ENCODE results near the gene CRIP3. TPM values are rescaled to one million over a fixed set of nuclear protein-coding genes. Genes with fewer than 3 reads are reported as not detected.

Gene CRIP3
- total RNA-seq, 2 donors from 2014 or later: 13.4 to 19.3 TPM

DNA sequence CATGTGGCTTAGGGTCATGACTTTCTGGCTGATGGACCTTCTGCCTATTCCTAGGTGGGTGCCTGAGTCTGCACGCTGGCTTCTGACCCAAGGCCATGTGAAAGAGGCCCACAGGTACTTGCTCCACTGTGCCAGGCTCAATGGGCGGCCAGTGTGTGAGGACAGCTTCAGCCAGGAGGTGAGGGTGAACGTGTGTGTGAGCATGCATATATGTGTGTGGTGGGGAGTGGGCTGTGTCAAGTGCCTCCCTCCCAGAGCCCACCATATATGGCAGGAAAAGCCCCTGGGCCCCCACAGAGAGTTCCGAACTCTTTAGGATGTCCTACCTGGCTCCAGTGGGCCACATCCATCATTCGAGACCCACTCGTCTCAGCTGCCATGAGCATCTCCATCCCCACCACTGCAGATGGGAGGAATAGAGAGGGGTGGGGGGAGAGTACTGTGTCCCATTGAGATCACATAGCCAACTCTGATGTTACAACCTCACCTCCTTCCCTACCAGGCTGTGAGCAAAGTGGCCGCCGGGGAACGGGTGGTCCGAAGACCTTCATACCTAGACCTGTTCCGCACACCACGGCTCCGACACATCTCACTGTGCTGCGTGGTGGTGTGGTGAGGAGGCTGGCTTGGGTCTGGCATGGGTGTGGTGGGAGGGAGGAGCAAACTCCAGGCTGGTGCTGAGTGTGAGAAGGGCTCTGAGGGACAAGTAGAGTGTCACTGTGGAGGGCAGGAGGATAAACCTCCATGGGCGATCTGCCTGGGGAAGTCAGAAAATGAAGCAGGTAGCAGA is 7.3 kb downstream of the CRIP3 start:
- H3K4me3 ChIP-seq (ENCODE audit: low read length): no peak overlapping the region
- H3K4me1 ChIP-seq (ENCODE audit: control insufficient read depth, insufficient read depth, low read length): peaks cover 3% of the 10 kb centered on the region
- H3K4me1 Mint-ChIP-seq: peaks cover 3% of the 10 kb centered on the region
- H3K27ac Mint-ChIP-seq: no peak overlapping the region
- no peaks in the 10 kb centered on the region for H3K9me3 ChIP-seq (ENCODE audit: control insufficient read depth, low read length)
- whole genome bisulfite sequencing, 2 experiments (ENCODE audit: insufficient coverage in 1 of 2, insufficient read length in 1 of 2): 91 to 93% methylated on average over 2 to 14 of the region's 15 CpGs
- H3K27ac ChIP-seq (ENCODE audit: low read depth, low read length): no peak overlapping the region
- no peak overlapping the region for H3K9ac ChIP-seq (ENCODE audit: extremely low read depth, low read length, poor library complexity, severe bottlenecking)
- DNase-seq: no peak
- no peaks in the 10 kb centered on the region for H3K36me3 Mint-ChIP-seq (ENCODE audit: low read depth)
- TF ChIP-seq, protein P1, sequence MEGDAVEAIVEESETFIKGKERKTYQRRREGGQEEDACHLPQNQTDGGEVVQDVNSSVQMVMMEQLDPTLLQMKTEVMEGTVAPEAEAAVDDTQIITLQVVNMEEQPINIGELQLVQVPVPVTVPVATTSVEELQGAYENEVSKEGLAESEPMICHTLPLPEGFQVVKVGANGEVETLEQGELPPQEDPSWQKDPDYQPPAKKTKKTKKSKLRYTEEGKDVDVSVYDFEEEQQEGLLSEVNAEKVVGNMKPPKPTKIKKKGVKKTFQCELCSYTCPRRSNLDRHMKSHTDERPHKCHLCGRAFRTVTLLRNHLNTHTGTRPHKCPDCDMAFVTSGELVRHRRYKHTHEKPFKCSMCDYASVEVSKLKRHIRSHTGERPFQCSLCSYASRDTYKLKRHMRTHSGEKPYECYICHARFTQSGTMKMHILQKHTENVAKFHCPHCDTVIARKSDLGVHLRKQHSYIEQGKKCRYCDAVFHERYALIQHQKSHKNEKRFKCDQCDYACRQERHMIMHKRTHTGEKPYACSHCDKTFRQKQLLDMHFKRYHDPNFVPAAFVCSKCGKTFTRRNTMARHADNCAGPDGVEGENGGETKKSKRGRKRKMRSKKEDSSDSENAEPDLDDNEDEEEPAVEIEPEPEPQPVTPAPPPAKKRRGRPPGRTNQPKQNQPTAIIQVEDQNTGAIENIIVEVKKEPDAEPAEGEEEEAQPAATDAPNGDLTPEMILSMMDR (conservative IDR thresholded peaks at IDR 0.05): no peak
- H3K27me3 ChIP-seq (ENCODE audit: control insufficient read depth, insufficient read depth, low read length, poor library complexity, severe bottlenecking): no peaks in the 10 kb centered on the region
- no peaks in the 10 kb centered on the region for H3K9me3 Mint-ChIP-seq
- peaks cover 8% of the 10 kb centered on the region for H3K27me3 Mint-ChIP-seq (ENCODE audit: insufficient read depth)
- H3K36me3 ChIP-seq (ENCODE audit: control insufficient read depth, insufficient read depth, low read length): no peaks in the 10 kb centered on the region
- H3K4me3 Mint-ChIP-seq: no peak overlapping the region

- H3K27me3 Mint-ChIP-seq (ENCODE audit: insufficient read depth): peaks cover 8% of the 10 kb centered on the region
- H3K27ac ChIP-seq (ENCODE audit: low read depth, low read length): no peak overlapping the region
- H3K9me3 ChIP-seq (ENCODE audit: control insufficient read depth, low read length): no peaks in the 10 kb centered on the region
- peaks cover 3% of the 10 kb centered on the region for H3K4me1 Mint-ChIP-seq
- H3K9me3 Mint-ChIP-seq: no peaks in the 10 kb centered on the region
- H3K9ac ChIP-seq (ENCODE audit: extremely low read depth, low read length, poor library complexity, severe bottlenecking): no peak overlapping the region
- H3K36me3 Mint-ChIP-seq (ENCODE audit: low read depth): no peaks in the 10 kb centered on the region
- no peaks in the 10 kb centered on the region for H3K36me3 ChIP-seq (ENCODE audit: control insufficient read depth, insufficient read depth, low read length)
- TF ChIP-seq, protein P1 (conservative IDR thresholded peaks at IDR 0.05): no peak
- H3K4me3 ChIP-seq (ENCODE audit: low read length): no peak overlapping the region
- no peak for DNase-seq
- peaks cover 3% of the 10 kb centered on the region for H3K4me1 ChIP-seq (ENCODE audit: control insufficient read depth, insufficient read depth, low read length)
- no peak overlapping the region for H3K4me3 Mint-ChIP-seq
- no peaks in the 10 kb centered on the region for H3K27me3 ChIP-seq (ENCODE audit: control insufficient read depth, insufficient read depth, low read length, poor library complexity, severe bottlenecking)
- no peak overlapping the region for H3K27ac Mint-ChIP-seq
- WGBS, 2 experiments (ENCODE audit: insufficient coverage in 1 of 2, insufficient read length in 1 of 2): 92 to 98% methylated on average over 8 to 18 of the region's 18 CpGs
These were observed 9.0 kb downstream of the CRIP3 start for GRCh38 chr6:43299338-43300293.

DNA sequence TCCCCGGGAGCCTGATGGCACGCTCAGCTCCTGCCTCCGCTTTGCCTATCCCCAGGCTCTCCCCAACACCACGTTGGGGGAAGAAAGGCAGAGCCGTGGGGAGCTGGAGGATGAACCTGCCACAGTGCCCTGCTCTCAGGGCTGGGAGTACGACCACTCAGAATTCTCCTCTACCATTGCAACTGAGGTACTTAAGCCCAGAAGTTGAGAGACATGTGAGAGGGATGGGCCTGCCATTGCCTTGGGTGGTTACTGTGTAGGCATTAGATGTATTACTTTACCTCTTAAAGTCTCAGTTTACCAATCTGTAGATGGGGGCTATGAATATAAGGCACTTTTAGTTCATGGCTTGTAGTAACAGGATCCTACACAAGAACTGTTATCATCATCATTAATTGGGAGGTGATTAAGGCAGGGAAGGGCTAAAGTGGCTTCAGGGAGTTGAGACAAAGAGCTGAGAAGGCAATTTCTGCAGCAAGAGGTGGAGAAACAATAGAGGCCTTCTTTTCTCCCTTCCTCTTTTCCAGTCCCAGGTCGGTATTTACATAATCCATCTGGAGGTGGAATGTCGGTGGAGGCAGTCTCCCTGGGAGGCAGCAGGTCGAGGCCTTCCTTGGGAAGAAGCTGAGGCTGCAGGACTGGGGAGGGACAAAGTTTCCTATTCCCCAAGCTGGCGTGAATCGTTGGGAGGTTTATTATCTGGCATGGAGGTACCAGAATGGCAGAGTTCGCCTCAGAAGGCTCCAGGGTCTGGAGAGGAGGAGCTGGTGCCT is 9.9 kb downstream of the CRIP3 start:
- H3K27me3 Mint-ChIP-seq (ENCODE audit: insufficient read depth): peaks cover 8% of the 10 kb centered on the region
- Histone ChIP-seq H3K27ac (ENCODE audit: low read depth, low read length) (no peak overlapping the region), H3K27me3 (ENCODE audit: control insufficient read depth, insufficient read depth, low read length, poor library complexity, severe bottlenecking) (no peaks in the 10 kb centered on the region), H3K9me3 (ENCODE audit: control insufficient read depth, low read length) (no peaks in the 10 kb centered on the region), H3K36me3 (ENCODE audit: control insufficient read depth, insufficient read depth, low read length) (no peaks in the 10 kb centered on the region), H3K4me1 (ENCODE audit: control insufficient read depth, insufficient read depth, low read length) (peaks cover 3% of the 10 kb centered on the region), H3K9ac (ENCODE audit: extremely low read depth, low read length, poor library complexity, severe bottlenecking) (no peak overlapping the region), H3K4me3 (ENCODE audit: low read length) (no peak overlapping the region)
- H3K9me3 Mint-ChIP-seq: no peaks in the 10 kb centered on the region
- TF ChIP-seq, protein P1 (conservative IDR thresholded peaks at IDR 0.05): no peak
- no peaks in the 10 kb centered on the region for H3K36me3 Mint-ChIP-seq (ENCODE audit: low read depth)
- 84 to 86% methylated on average over 6 to 12 of the region's 12 CpGs for WGBS, 2 experiments (ENCODE audit: insufficient coverage in 1 of 2, insufficient read length in 1 of 2)
- H3K4me3 Mint-ChIP-seq: no peak overlapping the region
- no peak for DNase-seq
- no peak overlapping the region for H3K27ac Mint-ChIP-seq
- peaks cover 3% of the 10 kb centered on the region for H3K4me1 Mint-ChIP-seq

Data from endodermal cell (in vitro differentiated cells).